Glutamatergic neuron (in vitro differentiated cells): Measurements from ENCODE around the gene FIS1. TPM values are rescaled to one million over a fixed set of nuclear protein-coding genes. Genes with fewer than 3 reads are reported as not detected.

Source experiments
- DNase-seq: peaks from one replicate; pipeline ENCODE4 v3.0.0; 2022
- H3K27ac Mint-ChIP-seq: one replicate; pipeline ENCODE4 v1.8.0; 2020; ENCODE audit warnings: mild to moderate bottlenecking, mixed read lengths, inconsistent platforms; ENCODE audit not compliant: unreplicated experiment
- H3K27me3 Mint-ChIP-seq: one replicate; pipeline ENCODE4 v1.8.0; 2020; ENCODE audit warnings: mild to moderate bottlenecking, moderate library complexity, mixed read lengths, inconsistent platforms; ENCODE audit not compliant: unreplicated experiment
- H3K36me3 Mint-ChIP-seq: one replicate; pipeline ENCODE4 v1.8.0; 2020; ENCODE audit warnings: mild to moderate bottlenecking, mixed read lengths, inconsistent platforms; ENCODE audit not compliant: unreplicated experiment
- H3K4me1 Mint-ChIP-seq: one replicate; pipeline ENCODE4 v1.8.0; 2020; ENCODE audit warnings: mild to moderate bottlenecking, low read depth, mixed read lengths, inconsistent platforms; ENCODE audit not compliant: unreplicated experiment
- H3K4me3 Mint-ChIP-seq: one replicate; pipeline ENCODE4 v1.8.0; 2020; ENCODE audit warnings: mild to moderate bottlenecking, mixed read lengths, inconsistent platforms; ENCODE audit not compliant: unreplicated experiment
- H3K9me3 Mint-ChIP-seq: one replicate; pipeline ENCODE4 v1.8.0; 2020; ENCODE audit warnings: mild to moderate bottlenecking, moderate library complexity, mixed read lengths, inconsistent platforms; ENCODE audit not compliant: unreplicated experiment
- total RNA-seq: library from RNA; stranded (reverse); fragmentation: NEBNext Ultra II Directional; extraction: Animal tissue kit (Norgen Biotek cat#: 25700); gene quantifications from one replicate; pipeline ENCODE4 v1.2.1, GENCODE V29; 2021; ENCODE audit not compliant: unreplicated experiment
- TF ChIP-seq, protein P1 (sequence below): fragments of 200-600 bp; sonication (generic); IDR thresholded peaks from one replicate; pipeline ENCODE4 v1.5.0; 2021; ENCODE audit not compliant: partially characterized antibody, unreplicated experiment

FIS1 gene
- total RNA-seq, 1 donor from 2014 or later: 128 TPM

DNA sequence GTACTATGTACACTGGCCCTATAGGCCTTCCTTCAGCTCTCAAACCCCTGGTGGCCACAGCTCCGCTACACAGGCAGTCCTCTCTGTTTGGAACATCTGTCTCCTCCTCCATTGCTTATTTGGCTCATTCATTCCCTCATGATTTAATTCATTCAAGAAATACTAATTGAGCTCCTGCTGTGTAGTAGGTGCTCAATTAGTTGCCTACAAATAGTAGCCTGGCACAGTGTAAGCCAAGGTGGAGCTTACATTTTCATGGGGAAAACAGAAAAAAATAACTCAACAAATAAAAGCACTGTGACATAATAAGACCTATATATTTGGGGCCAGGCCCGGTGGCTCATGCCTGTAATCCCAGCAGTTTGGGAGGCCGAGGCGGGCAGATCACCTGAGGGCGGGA is 3.4 kb upstream of the FIS1 start:
- Mint-ChIP-seq H3K4me1 (peaks cover 11% of the 10 kb centered on the region), H3K27ac (no peak overlapping the region), H3K27me3 (peaks cover 3% of the 10 kb centered on the region), H3K4me3 (no peak overlapping the region), H3K9me3 (peaks cover 5% of the 10 kb centered on the region), H3K36me3 (no peaks in the 10 kb centered on the region)
- TF ChIP-seq, protein P1, sequence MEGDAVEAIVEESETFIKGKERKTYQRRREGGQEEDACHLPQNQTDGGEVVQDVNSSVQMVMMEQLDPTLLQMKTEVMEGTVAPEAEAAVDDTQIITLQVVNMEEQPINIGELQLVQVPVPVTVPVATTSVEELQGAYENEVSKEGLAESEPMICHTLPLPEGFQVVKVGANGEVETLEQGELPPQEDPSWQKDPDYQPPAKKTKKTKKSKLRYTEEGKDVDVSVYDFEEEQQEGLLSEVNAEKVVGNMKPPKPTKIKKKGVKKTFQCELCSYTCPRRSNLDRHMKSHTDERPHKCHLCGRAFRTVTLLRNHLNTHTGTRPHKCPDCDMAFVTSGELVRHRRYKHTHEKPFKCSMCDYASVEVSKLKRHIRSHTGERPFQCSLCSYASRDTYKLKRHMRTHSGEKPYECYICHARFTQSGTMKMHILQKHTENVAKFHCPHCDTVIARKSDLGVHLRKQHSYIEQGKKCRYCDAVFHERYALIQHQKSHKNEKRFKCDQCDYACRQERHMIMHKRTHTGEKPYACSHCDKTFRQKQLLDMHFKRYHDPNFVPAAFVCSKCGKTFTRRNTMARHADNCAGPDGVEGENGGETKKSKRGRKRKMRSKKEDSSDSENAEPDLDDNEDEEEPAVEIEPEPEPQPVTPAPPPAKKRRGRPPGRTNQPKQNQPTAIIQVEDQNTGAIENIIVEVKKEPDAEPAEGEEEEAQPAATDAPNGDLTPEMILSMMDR: no peak
- DNase-seq: no peak

- TF ChIP-seq, protein P1: no peak
- Mint-ChIP-seq H3K27me3 (peaks cover 5% of the 10 kb centered on the region), H3K27ac (peak overlapping the region; percentile 59), H3K4me3 (peak overlapping the region; percentile 98), H3K36me3 (no peaks in the 10 kb centered on the region), H3K4me1 (peaks cover 6% of the 10 kb centered on the region), H3K9me3 (peaks cover 5% of the 10 kb centered on the region)
- no peak for DNase-seq
Observed at GRCh38 chr7:101245147-101245668, 327 bp upstream of the FIS1 start.

- peaks cover 6% of the 10 kb centered on the region for H3K4me1 Mint-ChIP-seq
- peaks cover 5% of the 10 kb centered on the region for H3K9me3 Mint-ChIP-seq
- no peak for DNase-seq
- peak overlapping the region; percentile 98 for H3K4me3 Mint-ChIP-seq
- no peaks in the 10 kb centered on the region for H3K36me3 Mint-ChIP-seq
- peaks cover 5% of the 10 kb centered on the region for H3K27me3 Mint-ChIP-seq
- H3K27ac Mint-ChIP-seq: peak overlapping the region; percentile 57
- TF ChIP-seq, protein P1: no peak
Observed at GRCh38 chr7:101243646-101244374, 1.1 kb downstream of the FIS1 start.

DNA sequence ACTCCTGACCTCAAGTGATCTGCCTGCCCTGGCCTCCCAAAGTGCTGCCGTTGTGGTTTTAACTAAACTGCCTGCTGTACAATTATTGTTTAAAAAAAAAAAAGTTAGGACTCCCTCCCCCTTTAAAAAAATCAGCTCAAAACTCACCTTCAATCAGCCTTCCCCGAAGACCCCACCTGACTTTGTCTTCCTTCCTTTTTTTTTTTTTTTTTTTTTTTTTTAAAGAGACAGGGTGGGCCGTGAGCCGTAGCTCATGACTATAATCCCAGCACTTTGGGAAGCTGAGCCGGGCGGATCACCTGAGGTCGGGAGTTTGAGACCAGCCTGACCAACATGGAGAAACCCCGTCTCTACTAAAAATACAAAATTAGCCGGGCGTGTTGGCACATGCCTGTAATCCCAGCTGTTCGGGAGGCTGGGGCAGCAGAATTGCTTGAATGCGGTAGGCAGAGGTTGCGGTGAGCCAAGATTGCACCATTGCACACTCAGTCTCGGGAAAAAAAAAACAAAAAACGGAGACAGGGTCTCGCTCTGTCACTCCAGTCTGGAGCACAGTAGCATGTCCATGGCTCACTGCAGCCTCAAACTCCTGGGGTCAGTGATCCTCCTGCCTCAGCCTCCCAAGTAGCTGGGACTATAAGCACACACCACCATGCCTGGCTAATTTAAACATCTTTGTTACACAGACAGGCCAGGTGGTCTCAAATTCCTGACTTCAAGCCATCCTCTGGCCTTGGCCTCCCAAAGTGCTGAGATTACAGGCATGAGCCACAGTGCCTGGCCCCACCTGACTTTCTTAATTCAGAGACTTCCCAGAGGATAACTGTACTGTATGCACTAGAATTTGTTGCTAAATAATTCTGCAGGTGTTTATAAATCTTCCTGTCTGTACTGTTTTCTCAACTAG is 3.2 kb downstream of the FIS1 start:
- H3K27me3 Mint-ChIP-seq: peaks cover 5% of the 10 kb centered on the region
- H3K27ac Mint-ChIP-seq: no peak overlapping the region
- TF ChIP-seq, protein P1: no peak
- no peak for DNase-seq
- no peak overlapping the region for H3K4me3 Mint-ChIP-seq
- H3K9me3 Mint-ChIP-seq: peaks cover 7% of the 10 kb centered on the region
- H3K4me1 Mint-ChIP-seq: peaks cover 9% of the 10 kb centered on the region
- no peaks in the 10 kb centered on the region for H3K36me3 Mint-ChIP-seq
